NCI-H748 treated with DMSO at 0.1 percent for 48 hours (cell line): ENCODE measurements around the gene SMARCA1.

Experiments used
- DNase-seq: peaks from one replicate; lab custom pipeline; 2025; lab: John Stamatoyannopoulos, UW

SMARCA1 gene

GRCh38 chrX:129529685-129530281 is 6.5 kb upstream of the SMARCA1 start:
- DNase-seq, result peak; percentile 8

GRCh38 chrX:129525896-129526295 is 2.6 kb upstream of the SMARCA1 start:
- DNase-seq, result no peak

DNA sequence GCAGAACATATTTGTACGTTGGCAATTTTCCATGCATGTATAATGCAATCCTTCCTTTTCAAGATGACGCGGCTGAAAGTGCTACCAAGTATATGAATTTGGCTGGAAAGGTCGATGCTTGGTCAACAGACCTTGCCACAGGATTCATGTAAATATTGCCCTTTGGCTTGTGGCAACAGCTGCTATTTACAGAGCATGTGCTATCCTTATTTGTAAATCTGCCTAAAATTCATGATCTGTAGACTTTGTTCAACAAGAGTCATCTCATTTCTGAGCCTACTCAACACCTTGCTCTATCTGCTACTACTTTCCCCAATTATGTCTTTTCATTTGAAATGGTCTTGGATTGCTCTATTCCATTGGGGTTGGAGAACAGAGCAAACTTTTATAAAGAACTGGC is 1.9 kb upstream of the SMARCA1 start:
- no peak for DNase-seq

- no peak for DNase-seq
Measured at GRCh38 chrX:129524250-129524850, 1.1 kb upstream of the SMARCA1 start.

- DNase-seq, result peak; percentile 21
Measured at GRCh38 chrX:129522184-129523078, 859 bp downstream of the SMARCA1 start.

DNA sequence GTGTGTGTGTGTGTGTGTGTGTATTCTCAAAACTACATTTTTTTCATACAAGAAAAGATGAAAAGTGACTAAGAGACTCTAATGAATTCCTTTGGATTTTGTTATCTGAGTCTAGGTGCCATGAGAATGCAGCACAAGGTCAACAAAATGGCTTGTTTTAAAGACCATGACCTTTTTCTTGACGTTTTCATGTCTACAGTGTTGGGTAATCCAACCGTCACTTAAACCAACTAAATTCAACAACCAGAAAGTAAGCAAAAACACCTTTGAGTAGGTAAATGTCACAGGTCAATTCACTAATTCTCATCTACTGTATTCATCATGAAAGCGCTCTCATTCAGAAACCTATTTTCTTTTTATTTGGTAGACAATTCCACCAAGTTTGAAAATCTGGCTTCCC is 3.1 kb downstream of the SMARCA1 start:
- DNase-seq, result no peak

- DNase-seq, result no peak
Measured at GRCh38 chrX:129516402-129516801, 6.9 kb downstream of the SMARCA1 start.

GRCh38 chrX:129512409-129512808 is 10.9 kb downstream of the SMARCA1 start:
- DNase-seq, result no peak

DNA sequence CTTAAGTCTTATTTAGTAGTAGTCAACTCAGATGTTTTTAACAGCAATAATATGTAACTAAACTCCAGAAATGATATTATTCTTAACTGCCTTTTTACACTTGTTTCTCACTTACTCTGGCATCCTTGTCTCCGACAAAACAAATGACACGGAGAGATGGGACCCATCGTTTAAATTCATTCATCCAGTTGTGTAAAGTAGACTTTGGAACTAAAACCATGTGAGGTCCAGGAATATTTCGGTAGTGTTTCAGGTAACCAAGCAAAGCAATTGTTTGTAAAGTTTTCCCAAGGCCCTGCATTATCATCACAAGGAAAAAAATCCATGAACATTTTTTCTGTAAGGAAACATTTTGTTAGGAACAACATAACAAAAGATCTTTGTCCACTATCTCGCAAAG is 11.6 kb downstream of the SMARCA1 start:
- no peak for DNase-seq

GRCh38 chrX:129510331-129510730 is 13.0 kb downstream of the SMARCA1 start:
- no peak for DNase-seq

GRCh38 chrX:129497146-129497843 is 26.0 kb downstream of the SMARCA1 start:
- no peak for DNase-seq

GRCh38 chrX:129496625-129497024 is 26.7 kb downstream of the SMARCA1 start:
- no peak for DNase-seq

- DNase-seq, result no peak
Measured at GRCh38 chrX:129495900-129496299, 27.4 kb downstream of the SMARCA1 start.

- DNase-seq, result no peak
Measured at GRCh38 chrX:129494887-129495286, 28.4 kb downstream of the SMARCA1 start.

DNA sequence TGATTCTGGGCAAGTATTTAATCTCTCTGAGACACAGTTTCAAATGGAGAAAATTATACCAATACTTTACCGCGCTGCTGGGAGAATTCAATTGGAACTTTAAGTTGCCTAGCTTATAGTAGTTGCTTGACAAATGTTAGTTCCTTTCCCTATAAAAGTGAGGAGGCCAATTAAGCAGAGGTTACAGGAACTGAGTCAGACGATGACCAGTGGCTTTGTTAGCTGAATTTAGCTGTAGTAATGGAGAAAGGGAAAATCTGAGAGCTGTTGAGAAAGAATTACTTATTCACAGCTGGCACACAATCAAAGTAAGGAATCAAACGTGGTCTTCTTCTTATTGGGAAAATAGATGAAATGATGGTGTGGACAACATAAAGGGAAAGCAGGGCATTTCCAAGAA is 29.6 kb downstream of the SMARCA1 start:
- DNase-seq, result no peak

- DNase-seq, result no peak
Measured at GRCh38 chrX:129490330-129490729, 33.0 kb downstream of the SMARCA1 start.

GRCh38 chrX:129488359-129488758 is 34.9 kb downstream of the SMARCA1 start:
- DNase-seq, result no peak

- no peak for DNase-seq
Measured at GRCh38 chrX:129480889-129481288, 42.4 kb downstream of the SMARCA1 start.

DNA sequence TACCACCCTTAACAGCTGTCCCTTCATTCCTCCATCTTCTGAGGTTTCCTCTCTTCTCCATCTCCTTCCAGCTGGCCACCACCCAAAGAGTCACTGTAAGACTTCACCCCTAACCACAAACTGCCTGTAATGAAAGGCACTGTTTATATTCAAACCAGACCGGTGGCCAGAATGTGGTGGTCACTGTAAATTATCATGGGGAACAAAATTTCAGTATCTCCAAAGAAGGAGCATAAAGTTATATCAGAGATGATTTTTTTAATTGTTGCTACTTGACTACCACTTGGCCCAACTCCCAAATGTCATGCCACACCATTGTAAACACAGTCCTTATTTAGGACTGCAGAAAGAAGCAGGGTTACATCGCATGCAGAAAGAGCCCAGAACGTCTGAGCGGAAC is 44.8 kb downstream of the SMARCA1 start:
- DNase-seq, result no peak

DNA sequence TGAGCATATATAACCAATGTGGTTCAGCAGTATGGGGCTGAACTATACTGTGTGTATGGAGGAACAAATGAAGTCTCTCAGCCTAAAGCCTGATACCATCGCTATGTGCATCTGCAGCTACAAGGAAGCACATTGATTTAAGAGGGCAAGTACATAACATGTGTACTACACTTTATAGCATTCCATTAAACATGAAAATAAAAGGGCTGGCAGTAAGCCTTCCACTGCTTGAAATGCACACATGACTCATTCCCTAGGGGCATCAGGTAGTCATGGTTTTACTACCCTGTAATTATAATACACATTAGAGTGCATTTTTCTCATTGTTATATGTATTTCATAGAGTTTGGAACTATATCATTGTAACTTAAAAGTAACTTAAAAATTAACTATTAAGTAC is 51.2 kb downstream of the SMARCA1 start:
- no peak for DNase-seq

DNA sequence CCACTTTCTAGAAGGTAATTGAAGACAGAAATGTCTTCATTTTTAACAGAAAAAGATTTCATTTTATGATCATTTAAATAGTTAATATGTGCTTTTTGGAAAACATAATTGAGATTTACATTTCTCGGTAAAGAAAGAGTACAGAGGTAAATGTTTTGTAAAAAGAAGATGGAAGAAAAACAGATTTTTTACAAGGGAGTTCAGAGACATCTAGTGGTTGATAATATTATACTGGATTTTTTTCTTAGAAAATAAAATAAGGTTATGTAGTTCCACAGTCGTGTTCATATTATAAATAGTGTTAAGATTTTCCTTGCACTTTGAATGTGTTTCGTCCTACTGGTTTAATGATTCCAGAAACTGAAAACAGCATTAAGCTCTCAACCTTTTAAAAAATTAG is 60.6 kb downstream of the SMARCA1 start:
- DNase-seq, result no peak

DNA sequence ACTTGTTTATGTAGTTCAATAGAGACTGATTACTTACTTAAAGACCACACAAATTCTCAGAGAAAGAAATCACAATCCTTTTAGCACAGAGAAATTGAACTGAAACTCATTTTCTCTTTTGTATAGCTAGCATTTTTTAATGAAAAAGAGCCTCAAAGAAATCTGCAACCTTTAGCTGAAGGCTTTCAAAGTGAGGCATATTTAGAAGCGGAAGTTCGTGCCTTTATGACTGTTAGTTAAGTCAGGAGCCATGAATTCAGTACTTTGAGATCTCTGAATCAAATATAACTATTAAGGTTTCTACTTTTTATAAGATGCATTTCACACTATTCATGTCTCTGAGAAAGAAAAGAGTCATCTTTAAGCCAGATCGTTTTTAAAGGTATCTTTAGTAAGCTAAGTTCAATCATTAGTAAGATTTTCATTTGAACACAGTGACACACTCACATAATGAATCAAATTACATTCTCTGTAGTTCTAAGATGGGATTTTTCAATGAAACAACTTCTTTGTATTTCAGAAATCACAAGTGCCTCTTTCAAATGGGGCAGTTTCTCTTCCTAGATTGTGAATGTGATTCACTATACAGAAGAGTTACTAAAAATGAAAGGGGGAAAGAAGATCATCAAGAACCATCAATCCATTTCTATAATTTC is 61.4 kb downstream of the SMARCA1 start:
- no peak for DNase-seq
